ENCODE data around the gene SCP2.
"Not testable (repeated sequence)": the region's sequence is repeated elsewhere in the genome, so short reads cannot be mapped to it uniquely, and the experiment has no call there.

Gene SCP2

DNA sequence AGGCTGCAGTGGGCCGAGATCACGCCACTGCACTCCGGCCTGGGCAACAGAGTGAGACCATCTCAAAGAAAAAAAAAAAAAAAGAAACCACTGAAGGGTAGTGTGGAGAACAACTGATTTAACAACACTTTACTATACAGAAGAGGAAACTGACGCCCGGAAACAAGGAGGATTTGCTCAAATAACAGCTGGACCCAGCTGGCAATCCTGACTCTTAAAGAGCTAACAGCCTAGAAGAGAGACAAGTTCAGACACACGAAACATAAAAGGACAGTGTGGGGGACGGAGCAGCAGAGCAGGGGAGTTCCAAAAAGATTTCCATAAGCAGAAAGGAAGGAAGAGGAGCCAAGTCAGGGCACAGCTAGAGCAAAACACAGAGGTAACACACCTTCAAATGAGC lies 9.9 kb upstream of the SCP2 start:
- no peak for DNase-seq (ENCODE audit: low read depth)

DNA sequence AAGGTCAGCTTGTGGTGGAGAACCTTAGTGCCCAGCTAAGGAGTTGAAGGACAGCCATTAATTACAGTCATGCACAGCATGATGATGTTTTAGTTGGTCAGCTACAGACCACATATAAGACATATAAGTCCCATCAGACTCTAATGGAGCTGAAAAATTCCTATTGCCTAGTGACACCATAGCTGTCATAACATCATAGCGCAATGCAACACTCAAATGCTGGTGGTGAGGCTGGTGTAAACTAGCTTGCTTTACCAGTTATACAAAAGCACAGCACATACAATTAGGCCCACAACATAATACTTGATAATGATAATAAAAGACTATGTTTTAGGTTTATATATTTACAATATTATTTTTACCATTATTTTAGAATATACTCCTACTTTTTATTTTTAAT lies 9.5 kb upstream of the SCP2 start:
- DNase-seq (ENCODE audit: low read depth), result no peak

DNA sequence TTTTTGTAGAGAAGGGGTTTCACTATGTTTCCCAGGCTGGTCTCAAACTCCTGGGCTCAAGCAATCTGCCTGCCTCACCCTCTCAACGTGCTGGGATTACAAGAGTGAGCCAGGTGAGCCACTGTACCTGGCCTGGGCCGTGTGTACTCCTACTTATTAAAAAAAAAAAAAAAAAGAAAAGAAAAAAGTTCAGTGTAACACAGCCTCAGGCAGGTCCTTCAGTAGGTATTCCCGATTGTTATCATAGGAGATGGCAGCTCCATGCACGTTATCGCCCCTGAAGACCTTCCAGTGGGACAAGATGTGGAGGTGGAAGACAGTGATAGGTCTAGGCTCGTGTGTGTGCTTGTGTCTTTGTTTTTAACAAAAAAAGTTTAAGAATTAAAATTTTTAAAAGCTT lies 8.9 kb upstream of the SCP2 start:
- no peak for DNase-seq (ENCODE audit: low read depth)

DNA sequence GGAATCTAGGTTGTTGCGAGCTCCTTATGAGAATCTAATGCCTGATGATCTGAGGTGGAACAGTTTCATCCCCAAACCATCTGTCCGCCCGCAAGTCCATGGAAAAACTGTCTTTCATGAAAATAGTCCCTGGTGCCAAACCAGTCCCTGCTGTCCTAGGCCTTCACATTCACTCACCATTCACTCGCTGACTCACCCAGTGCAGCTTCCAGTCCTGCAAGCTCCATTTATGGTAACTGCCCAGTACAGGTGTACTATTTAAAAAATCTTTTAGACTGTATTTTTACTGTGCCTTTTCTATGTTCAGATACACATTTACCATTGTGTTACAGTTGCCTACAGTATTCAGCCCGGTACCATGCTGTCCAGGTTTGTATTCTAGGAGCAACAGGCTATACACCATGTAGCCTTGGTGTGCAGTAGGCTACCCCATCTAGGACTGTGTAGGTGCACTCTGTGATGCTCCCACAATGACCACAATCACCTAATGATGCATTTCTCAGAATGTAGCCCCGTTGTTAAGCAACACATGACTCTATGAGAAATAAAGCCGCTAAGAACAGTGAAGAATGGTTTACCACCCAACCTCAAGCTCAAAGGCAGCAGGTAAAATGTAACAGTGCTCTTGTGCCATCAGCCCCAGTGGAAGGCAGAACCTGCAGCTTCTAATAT lies 7.9 kb upstream of the SCP2 start:
- DNase-seq (ENCODE audit: low read depth), result no peak

DNA sequence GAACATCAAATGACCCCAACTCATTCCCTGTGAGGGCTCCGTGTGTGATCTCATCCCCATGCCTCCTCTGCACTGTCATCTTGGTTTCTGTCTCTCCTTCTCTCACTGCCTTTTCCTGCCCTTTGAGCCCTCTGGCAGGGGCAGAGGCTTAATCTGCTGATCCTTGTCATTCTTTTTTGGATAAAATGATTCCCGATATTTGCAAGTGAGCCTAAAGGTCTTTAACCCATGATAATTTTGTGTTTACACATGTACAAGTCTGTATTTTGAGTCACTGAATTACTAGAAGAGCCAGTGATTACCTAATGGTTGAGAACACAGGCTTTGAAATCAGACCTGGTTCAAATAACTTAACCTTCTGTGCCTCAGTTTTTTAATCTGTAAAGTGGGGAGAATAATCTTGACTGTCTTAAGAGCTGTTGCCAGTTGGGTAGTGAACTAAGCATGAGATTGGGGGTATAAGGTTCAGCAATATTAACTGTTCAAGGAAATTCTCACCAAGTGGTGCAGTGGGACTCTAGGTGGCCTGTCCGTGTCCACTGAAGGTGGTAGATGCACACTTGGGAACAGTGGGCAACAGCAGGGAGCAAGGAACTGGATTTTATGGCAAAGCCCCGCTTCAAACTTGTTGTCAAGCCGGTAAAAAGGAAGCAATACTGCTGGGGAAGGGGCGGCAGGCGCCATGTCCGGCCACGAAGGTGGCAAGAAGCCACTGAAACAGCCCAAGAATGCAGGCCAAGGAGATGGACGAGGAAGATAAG lies 7.2 kb upstream of the SCP2 start:
- no peak for DNase-seq (ENCODE audit: low read depth)

DNA sequence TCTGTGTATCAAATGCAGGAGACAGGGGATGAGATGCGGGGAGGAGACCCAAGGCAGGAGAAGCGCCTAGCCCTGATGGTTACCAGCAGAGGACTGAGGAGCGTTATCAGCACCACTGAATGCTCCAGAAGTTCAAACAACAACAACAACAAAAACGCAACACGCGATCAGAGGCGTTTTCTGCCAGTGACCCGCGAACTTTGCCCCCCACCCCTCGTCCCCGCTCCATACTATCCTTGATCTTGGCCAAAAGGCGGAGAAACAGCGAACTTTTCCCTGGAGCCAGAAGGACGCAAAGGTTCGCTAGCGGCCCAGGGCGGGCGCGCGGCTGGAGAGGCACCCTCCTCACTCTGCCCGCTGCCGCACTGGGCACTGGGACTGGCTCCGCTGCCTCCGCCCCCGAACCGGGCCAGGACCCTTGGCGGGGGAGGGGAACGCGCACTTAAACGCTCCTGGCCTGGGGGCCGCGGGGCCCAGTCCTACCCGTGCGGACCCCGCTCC lies 6.2 kb upstream of the SCP2 start:
- no peak for DNase-seq (ENCODE audit: low read depth)

DNA sequence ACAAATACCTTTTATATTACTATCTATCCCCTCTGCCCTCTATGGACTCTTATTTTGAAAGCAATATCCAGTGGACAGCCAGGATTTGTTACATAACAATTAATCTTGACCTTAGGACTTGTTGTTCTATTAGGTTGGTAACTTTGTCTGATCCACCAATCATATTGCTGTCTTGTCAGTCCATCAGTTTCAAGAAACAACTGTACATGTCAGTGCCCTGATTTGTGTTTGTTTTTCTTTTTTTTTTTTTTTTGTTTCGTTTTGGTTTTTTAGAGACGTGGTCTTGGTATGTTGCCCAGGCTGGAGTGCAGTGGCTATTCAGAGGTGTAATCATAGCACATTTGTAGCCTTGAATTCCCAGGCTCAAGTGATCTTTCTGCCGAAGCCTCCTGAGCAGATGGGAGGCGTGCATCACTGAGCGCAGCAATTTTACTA lies 1.5 kb upstream of the SCP2 start:
- no peak for DNase-seq (ENCODE audit: low read depth)

DNA sequence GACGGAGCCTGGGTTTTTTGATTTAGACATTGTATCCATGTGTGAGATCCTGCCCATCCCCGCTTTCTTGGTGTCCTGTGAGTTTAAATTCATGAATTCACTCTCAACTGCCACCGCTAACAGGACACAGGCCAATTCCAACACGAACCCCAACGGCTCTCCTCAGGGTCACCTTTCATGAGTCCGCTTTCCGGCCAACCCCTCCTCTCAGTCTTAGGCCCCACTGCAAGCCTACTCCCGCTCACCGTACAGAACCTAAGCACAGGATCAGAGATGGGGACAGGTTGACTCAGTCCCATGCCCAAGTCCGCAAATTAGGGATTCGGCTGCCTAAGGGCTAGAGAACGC lies 238 bp upstream of the SCP2 start:
- no peak for DNase-seq (ENCODE audit: low read depth)

DNA sequence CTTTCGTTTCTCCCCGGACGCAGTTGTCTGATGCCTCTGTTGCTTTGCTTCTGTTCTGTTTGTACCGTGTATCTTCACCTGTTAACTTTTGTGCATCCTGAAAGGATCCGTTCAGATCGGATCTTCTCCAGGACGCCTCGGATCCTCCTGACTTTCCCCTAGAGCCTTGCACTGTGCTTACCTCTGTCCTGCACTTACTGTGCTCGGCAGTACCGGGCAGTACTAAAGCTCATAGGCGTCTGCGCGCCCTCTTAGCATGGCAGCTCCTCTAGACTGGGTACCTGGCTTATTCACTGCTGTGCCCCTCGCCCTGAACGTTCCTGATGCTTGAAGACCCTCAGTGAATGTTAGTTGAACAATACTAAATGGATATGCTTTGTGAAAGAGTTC lies 934 bp downstream of the SCP2 start:
- DNase-seq (ENCODE audit: low read depth), result no peak

DNA sequence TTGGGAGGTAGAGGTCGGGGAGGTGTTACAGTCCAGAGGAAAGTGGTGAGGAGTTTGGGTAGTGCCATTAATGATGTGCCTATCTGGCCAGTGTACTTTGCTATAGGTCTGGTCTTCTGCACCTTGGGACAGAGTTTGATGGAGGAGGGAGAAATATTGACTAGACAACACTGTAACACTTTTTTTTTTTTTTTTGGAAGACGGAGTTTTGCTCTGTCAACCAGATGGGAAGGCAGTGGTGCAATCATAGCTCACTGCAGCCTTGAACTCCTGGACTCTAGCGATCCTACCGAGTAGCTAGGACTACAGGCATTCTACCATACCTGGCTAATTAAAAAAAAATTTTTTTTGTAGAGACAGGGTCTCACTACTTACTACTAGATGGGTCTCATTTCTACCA lies 1.9 kb downstream of the SCP2 start:
- DNase-seq (ENCODE audit: low read depth), result no peak

DNA sequence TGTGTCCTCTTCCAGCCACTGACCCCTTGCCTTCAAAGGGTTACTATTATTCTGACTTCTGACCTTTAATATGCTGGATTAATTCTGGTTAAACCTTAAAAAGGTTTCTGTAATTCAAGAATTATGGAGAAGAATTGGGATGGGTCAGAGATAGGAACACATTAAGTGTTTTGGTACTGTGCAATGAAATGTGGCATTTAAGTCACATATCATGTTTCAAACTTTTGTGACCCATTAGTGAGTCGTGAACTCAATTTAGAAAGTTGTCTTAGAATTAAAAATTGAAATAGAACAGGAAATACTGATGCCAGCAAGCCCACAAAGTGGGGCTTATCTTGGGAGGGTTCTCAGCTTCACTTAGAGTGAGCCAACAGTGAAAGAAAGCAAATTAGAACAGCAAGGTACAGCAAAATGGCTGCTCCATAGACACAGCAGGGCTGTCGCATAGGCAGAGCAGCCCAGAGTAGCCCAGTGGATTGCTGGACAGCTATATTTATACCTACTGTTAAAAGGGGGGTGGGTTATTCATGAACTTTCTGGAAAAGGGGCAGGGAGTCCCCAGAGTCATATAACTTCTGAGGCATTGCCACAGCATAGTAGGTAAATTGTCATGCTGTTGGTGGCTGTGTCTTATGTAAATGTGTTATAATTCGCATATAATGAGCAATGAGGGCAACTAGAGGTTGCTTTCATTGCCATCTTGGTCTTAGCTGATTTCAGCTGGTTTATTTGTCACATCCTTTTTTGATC lies 10.5 kb downstream of the SCP2 start:
- no peak for DNase-seq (ENCODE audit: low read depth)

DNA sequence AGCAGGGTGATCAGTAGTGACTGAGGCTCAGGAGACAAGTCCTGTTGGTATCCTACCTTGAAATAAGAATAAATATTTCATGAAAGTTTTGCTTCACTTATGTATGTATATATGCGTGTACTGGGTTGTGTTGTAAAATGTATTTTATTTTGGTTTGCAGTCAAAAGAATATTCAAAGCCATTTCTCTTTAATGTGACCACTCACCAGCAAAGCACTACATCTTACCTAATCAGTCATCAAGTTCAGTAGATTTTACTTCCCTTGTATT lies 11.0 kb downstream of the SCP2 start:
- no peak for DNase-seq (ENCODE audit: low read depth)

DNA sequence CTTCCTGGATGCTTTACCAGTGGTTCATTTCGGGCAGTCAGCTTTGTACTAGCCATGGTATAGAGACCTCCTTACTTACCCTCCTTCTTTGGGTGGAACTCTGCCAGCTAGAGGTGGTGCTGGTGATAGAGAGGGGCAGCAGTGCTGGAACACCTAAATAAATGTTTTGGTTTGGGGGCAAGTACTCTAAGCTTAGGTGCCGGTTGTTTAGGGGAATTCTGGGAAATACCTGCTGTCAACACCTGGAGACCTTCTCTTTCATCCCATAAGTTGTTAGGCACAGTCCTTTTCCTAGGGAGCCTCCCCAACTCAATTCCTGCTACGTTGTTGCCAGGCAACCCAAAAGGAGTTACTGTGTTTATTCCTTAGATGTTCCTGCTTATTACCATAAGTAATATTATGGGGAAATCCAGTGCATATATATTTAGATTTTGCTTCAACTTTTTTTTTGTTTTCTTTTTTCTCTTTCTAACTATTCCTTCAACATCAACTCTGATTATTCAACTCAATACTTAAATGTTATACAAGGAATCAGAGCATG lies 16.9 kb downstream of the SCP2 start:
- no peak for DNase-seq (ENCODE audit: low read depth)

DNA sequence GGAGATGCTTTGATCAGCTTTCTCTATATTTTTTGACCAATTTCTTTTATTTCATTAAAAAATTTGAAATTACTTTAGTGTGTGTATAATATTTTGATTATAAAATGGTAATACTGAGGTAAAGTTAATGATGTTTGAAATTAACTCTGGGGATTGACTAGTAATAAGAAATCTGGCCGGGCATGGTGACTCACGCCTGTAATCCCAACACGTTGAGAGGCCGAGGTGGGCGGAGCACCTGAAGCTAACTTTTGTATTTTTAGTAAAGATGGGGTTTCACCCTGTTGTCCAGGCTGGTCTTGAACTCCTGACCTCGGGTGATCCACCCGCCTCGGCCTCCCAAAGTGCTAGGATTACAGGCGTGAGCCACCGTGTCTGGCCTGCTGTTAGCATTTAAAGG lies 17.5 kb downstream of the SCP2 start:
- DNase-seq (ENCODE audit: low read depth), result no peak

DNA sequence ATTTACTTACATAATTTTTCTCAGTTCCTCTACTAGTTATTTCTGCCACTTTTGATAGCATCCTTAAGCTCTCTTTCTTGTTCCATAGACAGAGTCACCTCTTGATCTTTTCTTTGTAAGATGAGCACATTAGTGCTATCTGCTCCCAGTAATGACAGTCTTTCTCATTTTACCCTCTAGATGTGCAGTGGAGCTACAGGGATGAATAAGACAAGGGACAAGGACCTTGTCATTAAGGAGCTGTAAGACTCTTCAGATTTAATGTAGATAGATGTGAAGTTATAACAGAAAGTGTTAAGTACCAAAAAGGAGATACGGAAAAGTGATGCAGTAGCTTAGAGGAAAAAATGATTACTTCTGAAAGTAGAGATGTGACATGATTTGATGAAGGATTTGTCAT lies 20.4 kb downstream of the SCP2 start:
- no peak for DNase-seq (ENCODE audit: low read depth)

DNA sequence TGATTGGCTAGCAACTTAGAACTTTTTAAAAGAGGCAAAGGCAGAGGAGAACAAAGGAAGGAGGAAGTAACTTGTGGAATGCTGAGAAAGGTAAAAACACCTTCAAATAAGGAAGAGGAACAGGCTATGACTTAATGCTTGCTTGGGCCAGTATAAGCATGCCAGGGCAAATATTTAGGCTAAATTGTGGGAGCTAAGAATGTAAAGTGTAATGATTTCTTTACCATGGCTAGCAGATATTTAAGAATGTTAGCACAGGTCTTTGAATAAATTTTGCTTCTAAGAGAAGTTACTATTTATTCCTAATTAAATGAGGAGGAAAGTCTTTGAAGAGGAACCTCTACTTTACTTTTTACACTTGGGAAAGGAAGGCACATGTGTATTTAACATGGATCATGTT lies 22.5 kb downstream of the SCP2 start:
- DNase-seq (ENCODE audit: low read depth), result not testable (repeated sequence)

DNA sequence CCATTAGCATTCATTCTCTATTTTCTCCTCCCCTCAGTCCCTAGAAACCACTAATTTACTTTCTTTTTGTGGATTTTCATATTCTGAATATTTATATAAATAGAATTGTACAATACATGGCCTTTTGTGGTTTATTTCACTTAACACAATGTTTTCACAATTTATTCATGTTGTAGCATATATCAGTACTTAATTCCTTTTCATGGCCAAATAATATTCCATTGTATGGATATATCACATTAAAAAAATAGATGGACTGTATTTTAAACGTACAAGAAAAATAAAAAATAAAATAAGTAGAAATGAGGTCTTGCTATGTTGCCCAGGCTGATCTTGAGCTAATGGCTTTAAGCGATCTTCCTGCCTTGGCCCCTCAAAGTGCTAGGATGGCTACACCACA lies 25.0 kb downstream of the SCP2 start:
- DNase-seq (ENCODE audit: low read depth), result no peak

DNA sequence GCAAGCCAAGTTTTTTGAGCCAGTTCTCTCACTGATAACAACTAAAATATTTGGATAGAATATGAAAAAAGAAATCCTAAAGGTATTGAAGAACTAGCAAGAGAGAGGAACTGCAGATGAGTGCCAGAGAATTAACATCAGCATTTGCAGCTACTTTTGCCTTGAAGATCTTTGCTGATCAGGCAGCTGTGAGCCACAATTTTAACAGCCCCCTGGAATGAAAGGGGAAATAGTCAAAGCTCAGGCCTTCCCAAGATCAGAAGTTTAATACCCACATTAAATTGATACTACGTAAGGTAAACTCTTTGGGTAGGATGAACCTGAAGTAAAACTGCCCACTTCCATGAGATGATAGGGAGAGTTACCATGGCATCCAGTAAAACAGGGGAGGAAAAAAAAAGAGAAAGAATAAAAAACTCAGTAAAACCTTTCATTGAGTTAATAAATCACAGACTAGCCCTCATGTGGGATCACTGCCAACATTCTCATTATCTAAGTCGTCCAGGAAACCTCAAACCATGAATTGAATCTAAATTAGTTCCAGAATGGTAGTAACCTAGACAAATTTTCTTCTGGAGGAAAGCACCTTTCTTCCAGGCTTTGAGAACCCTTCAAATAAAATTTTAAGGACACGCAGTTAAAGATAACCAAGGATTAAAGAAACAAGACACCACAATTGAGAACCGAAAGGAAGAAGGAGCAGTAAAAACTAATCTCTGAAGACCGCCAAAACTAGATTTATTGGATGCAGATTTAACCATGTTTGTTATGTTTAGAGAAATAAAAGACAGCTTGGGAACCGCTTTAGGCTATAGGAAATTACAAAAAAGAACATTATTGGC lies 28.3 kb downstream of the SCP2 start:
- DNase-seq (ENCODE audit: low read depth), result peak; percentile 73

DNA sequence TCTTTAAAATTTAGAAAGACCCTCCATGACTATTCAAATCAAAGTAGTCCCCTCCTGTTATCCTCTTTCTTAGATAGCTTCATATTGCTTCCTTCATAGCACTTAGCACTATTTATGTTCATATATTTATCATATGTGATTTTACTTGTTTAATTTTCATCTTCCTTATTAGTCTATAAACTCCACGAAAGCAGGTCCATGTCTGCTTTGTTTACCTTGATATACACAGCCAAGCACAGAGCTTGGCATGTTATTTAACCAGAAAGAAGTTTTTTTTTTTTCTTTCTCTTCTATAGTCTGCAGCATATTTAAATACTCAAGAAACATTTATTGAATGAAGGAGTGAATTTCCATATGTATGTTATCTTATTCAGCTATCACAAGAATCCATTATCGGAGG lies 36.0 kb downstream of the SCP2 start:
- no peak for DNase-seq (ENCODE audit: low read depth)

DNA sequence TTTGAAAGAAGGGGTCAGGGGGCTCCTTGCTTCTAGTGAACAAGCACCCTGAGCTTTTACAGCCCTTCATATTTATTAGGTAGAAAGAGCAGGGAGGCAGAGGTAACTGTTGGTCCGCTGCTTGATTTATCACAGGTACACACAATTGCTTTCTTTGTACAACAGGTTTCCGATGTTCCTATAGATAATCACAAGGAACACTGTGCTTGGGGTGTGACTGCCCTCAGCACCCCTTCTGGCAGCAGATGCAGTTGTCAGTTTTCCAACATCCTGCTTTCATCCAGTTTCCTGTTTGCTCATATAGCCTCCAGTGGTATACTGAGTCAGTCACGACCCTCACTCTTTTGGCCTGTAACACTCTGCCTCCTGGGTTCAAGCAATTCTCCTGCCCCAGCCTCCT lies 40.6 kb downstream of the SCP2 start:
- no peak for DNase-seq (ENCODE audit: low read depth)

DNA sequence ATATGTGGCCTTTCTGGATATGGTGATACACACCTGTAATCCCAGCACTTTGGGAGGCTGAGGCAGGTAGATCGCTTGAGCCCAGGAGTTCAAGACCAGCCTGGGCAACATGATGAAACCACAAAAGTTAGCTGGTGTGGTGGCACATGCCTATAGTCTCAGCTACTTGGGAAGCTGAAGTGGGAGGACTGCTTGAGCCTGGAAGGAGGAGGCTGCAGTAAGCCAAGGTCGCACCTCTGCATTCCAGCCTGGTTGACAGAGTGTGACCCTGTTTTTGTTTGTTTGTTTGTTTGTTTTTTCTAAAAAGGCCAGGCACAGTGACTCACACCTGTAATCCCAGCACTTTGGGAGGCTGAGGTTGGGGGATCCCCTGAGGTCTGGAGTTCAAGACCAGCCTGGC lies 42.2 kb downstream of the SCP2 start:
- not testable (repeated sequence) for DNase-seq (ENCODE audit: low read depth)

DNA sequence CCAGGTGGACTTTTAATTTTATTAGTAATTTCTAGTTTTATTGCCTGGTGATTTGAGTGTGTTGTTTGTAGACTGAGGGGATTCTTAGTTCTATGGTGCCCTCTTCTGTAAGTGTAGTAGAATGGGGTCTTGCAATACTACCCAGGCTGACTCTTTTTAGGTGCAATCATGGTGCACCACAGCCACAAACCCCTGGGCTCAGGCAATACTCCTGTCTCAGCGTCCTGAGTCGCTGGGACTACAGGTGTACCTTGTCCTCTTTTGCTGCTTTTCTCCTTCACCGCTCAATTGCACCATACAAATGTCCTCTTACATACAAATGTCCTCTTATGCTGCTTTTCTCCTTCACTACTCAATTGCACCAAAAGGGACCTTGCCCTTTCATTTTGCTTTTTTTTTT lies 43.1 kb downstream of the SCP2 start:
- DNase-seq (ENCODE audit: low read depth), result peak; percentile 14

Data from fibroblast of the conjunctiva (primary cell).